ENCODE results near the gene CNIH3.

DNA sequence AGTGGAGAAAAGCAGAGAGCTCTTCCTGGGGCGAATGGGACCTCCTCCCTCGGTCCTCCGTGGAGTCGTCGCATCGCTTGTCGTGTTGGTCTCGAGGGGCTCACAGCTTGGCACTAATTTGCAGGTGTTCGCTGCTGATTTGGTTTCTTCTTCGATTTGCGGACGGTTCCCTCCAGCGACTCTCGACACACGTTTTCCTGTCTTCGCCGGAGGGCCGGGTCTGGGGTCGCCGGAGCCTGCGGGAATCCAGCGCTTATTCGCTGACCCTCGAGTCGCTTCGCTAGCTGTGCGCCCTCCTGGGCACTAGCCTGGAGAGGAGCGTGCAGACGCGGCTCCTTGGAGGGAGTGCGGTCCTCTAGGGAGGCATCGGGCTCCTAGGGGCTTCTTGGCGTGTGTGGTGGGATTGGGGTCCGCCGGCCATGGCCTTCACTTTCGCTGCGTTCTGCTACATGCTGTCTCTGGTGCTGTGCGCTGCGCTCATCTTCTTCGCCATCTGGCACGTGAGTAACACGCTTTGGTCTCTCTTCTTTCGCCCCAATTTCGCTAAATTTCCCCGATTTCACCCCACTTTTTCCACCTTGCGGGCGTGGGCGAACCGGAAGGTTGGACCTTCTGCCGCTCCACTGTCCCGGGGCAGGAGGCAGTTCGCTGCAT is 766 bp downstream of the CNIH3 start:
- TF ChIP-seq, protein P1, sequence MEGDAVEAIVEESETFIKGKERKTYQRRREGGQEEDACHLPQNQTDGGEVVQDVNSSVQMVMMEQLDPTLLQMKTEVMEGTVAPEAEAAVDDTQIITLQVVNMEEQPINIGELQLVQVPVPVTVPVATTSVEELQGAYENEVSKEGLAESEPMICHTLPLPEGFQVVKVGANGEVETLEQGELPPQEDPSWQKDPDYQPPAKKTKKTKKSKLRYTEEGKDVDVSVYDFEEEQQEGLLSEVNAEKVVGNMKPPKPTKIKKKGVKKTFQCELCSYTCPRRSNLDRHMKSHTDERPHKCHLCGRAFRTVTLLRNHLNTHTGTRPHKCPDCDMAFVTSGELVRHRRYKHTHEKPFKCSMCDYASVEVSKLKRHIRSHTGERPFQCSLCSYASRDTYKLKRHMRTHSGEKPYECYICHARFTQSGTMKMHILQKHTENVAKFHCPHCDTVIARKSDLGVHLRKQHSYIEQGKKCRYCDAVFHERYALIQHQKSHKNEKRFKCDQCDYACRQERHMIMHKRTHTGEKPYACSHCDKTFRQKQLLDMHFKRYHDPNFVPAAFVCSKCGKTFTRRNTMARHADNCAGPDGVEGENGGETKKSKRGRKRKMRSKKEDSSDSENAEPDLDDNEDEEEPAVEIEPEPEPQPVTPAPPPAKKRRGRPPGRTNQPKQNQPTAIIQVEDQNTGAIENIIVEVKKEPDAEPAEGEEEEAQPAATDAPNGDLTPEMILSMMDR (IDR thresholded peaks at IDR 0.05; ENCODE audit: extremely low read depth in 1 of 2, insufficient read depth in 1 of 2, low read depth in 1 of 2, low read length in 2 of 2) = no peak
- no peak for TF ChIP-seq MYC (IDR thresholded peaks at IDR 0.05; ENCODE audit: low read depth, low read length)
- TF ChIP-seq POLR2A (IDR thresholded peaks at IDR 0.05; ENCODE audit: low read depth, low read length) = no peak
- TF ChIP-seq, protein P2, sequence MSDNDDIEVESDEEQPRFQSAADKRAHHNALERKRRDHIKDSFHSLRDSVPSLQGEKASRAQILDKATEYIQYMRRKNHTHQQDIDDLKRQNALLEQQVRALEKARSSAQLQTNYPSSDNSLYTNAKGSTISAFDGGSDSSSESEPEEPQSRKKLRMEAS (IDR thresholded peaks at IDR 0.05; ENCODE audit: insufficient read depth, insufficient read length) = no peak
- no peak for TF ChIP-seq FOS (IDR thresholded peaks at IDR 0.05; ENCODE audit: borderline replicate concordance, insufficient read depth, low read length)

All from endothelial cell of umbilical vein (primary cell).